A549 (cell line): ENCODE measurements around the gene MTF2. TPM values are rescaled to one million over a fixed set of nuclear protein-coding genes. Genes with fewer than 3 reads are reported as not detected.

Source experiments
- ATAC-seq, 2 experiments: fragments of 200-7000 bp in 1 of 2; fragments of >200 bp in 1 of 2; cut with Nextera tagmentation in 1 of 2; cut with Tn5 transposase in 1 of 2; 3 replicates each; pipeline versions ENCODE4 v1.8.0 to v1.9.1; 2018 to 2020; ENCODE audit warnings: mild to moderate bottlenecking in 1 of 2, moderate library complexity in 1 of 2
- CTCF ChIA-PET: fragments of 300-600 bp; sonication (Branson Sonifier 250); formaldehyde crosslinking; extraction: SDS; loops from one replicate; lab custom pipeline; 2021; ENCODE audit warnings: antibody characterized with exemption, inconsistent platforms; lab: Yijun Ruan, JAX
- POLR2A ChIA-PET: fragments of 350-600 bp; formaldehyde crosslinking; extraction: SDS; loops from one replicate; lab custom pipeline; 2021; ENCODE audit warnings: antibody characterized with exemption, inconsistent platforms; lab: Yijun Ruan, JAX
- DNase-seq, 2 experiments: peaks; one replicate each; pipeline versions ENCODE4 v3.0.0 to v3.0.0-alpha.2; 2011 to 2016; ENCODE audit warnings: low read depth in 1 of 2, low spot score in 1 of 2
- FAIRE-seq: peaks from 2 replicates; lab custom pipeline; 2011; peaks lifted over from hg19 to GRCh38; lab: Jason Lieb, UNC
- H3K27ac ChIP-seq, 2 experiments: fragments of >200 bp; sonication (Bioruptor Twin); formaldehyde crosslinking; 3 replicates each; pipeline ENCODE4 v1.5.1; 2016 to 2017
- H3K4me1 ChIP-seq: fragments of >200 bp; sonication (Bioruptor Twin); formaldehyde crosslinking; 3 replicates; pipeline ENCODE4 v1.6.1; 2016
- H3K4me2 ChIP-seq: fragments of >200 bp; sonication (Bioruptor Twin); formaldehyde crosslinking; 3 replicates; pipeline ENCODE4 v1.6.1; 2016
- H3K4me3 ChIP-seq: fragments of >200 bp; sonication (Bioruptor Twin); formaldehyde crosslinking; 3 replicates; pipeline ENCODE4 v1.5.1; 2016
- H3K9me3 ChIP-seq: fragments of >200 bp; sonication (Bioruptor Twin); formaldehyde crosslinking; 3 replicates; pipeline ENCODE4 v1.6.1; 2016
- BCL3 ChIP-seq: fragments of >200 bp; sonication (Bioruptor Twin); formaldehyde crosslinking; IDR thresholded peaks from 3 replicates; pipeline ENCODE4 v1.6.1; 2016
- CBX2 ChIP-seq: fragments of 200-600 bp; sonication (generic); IDR thresholded peaks from 2 replicates; pipeline ENCODE4 v1.6.1; 2016; ENCODE audit warnings: low read depth, mild to moderate bottlenecking, borderline replicate concordance
- CEBPB ChIP-seq, 2 experiments: fragments of >200 bp in 1 of 2; sonication (Bioruptor Twin) in 1 of 2; formaldehyde crosslinking in 1 of 2; IDR thresholded peaks; 2 replicates each; pipeline ENCODE4 v1.6.1; 2012 to 2016
- CHD2 ChIP-seq: fragments of 150-350 bp; IDR thresholded peaks from 2 replicates; pipeline ENCODE4 v1.6.1; 2014; ENCODE audit warnings: low read length; ENCODE audit not compliant: partially characterized antibody
- CTCF ChIP-seq: fragments of >200 bp; sonication (Bioruptor Twin); formaldehyde crosslinking; IDR thresholded peaks from 3 replicates; pipeline ENCODE4 v1.5.1; 2016
- E2F6 ChIP-seq: IDR thresholded peaks from 2 replicates; pipeline ENCODE4 v1.6.1; 2012; ENCODE audit warnings: low read depth, borderline replicate concordance
- EP300 ChIP-seq, 2 experiments: fragments of >200 bp; sonication (Bioruptor Twin); formaldehyde crosslinking; IDR thresholded peaks; 2 replicates in 1 of 2; 3 replicates in 1 of 2; pipeline ENCODE4 v1.6.1; 2016 to 2017
- ESRRA ChIP-seq: fragments of 150-350 bp; IDR thresholded peaks from 2 replicates; pipeline ENCODE4 v1.6.1; 2014; ENCODE audit warnings: mild to moderate bottlenecking, low read length, borderline replicate concordance
- HDAC2 ChIP-seq: fragments of 200-600 bp; sonication (generic); IDR thresholded peaks from 2 replicates; pipeline ENCODE4 v1.6.1; 2016
- KDM5A ChIP-seq: fragments of 200-600 bp; sonication (generic); IDR thresholded peaks from 2 replicates; pipeline ENCODE4 v1.6.1; 2016; ENCODE audit warnings: antibody characterized with exemption, mild to moderate bottlenecking
- NFE2L2 ChIP-seq: fragments of 150-350 bp; conservative IDR thresholded peaks from 2 replicates; pipeline ENCODE4 v1.6.1; 2014; ENCODE audit warnings: low read length
- NPAS2 ChIP-seq: fragments of 250-450 bp; sonication (Bioruptor Pico); IDR thresholded peaks from 2 replicates; pipeline ENCODE4 v1.8.0; 2022; ENCODE audit warnings: mild to moderate bottlenecking, moderate library complexity, borderline replicate concordance
- NR3C1 ChIP-seq: fragments of >200 bp; sonication (Bioruptor Twin); formaldehyde crosslinking; IDR thresholded peaks from 3 replicates; pipeline ENCODE4 v1.6.1; 2017
- RARB ChIP-seq: fragments of 250-450 bp; sonication (Bioruptor Pico); IDR thresholded peaks from 2 replicates; pipeline ENCODE4 v1.8.0; 2021; ENCODE audit warnings: mild to moderate bottlenecking, moderate library complexity
- RFX5 ChIP-seq: fragments of 450-650 bp; IDR thresholded peaks from 2 replicates; pipeline ENCODE4 v1.7.1; 2014; ENCODE audit warnings: antibody characterized with exemption, mild to moderate bottlenecking, moderate library complexity
- SMC3 ChIP-seq: fragments of >200 bp; sonication (Bioruptor Twin); formaldehyde crosslinking; IDR thresholded peaks from 3 replicates; pipeline ENCODE4 v1.6.1; 2018; ENCODE audit warnings: inconsistent platforms
- SREBF2 ChIP-seq: fragments of 450-650 bp; IDR thresholded peaks from 2 replicates; pipeline ENCODE4 v1.6.1; 2014; ENCODE audit warnings: mild to moderate bottlenecking, moderate library complexity
- TP53 ChIP-seq: fragments of 250-450 bp; sonication (Bioruptor Pico); IDR thresholded peaks from 2 replicates; pipeline ENCODE4 v1.5.0; 2021; ENCODE audit warnings: mild to moderate bottlenecking, moderate library complexity
- USF2 ChIP-seq: fragments of 450-650 bp; IDR thresholded peaks from 2 replicates; pipeline ENCODE4 v1.6.1; 2014; ENCODE audit warnings: antibody characterized with exemption
- ZFP36 ChIP-seq: fragments of 450-650 bp; IDR thresholded peaks from 2 replicates; pipeline ENCODE4 v1.6.1; 2014; ENCODE audit warnings: borderline replicate concordance; ENCODE audit not compliant: partially characterized antibody
- WGBS: methylation state at CpG from one replicate; pipeline ENCODE4 v1.1.6; 2017; ENCODE audit errors: missing lambda C conversion rate; 5-methylcytosine and 5-hydroxymethylcytosine counted together
- polyA plus RNA-seq, 4 experiments: library from polyadenylated mRNA; depleted of rRNA in 3 of 4; stranded (reverse); fragments of >200 nt; fragmentation: RNase III in 1 of 4; extraction: RNeasy Plus Mini Kit Qiagen cat#74134 plus additional on column Dnase treatment in 1 of 4; gene quantifications; 2 replicates in 3 of 4; 3 replicates in 1 of 4; pipeline ENCODE4 v1.2.3, GENCODE V29; 2011 to 2017
- TF ChIP-seq, protein P1 (sequence below): fragments of 150-350 bp; IDR thresholded peaks from 2 replicates; pipeline ENCODE4 v1.6.1; 2014; ENCODE audit warnings: low read depth, mild to moderate bottlenecking, low read length
- TF ChIP-seq, protein P2 (sequence below): IDR thresholded peaks from 2 replicates; pipeline ENCODE4 v1.6.1; 2012
- TF ChIP-seq, protein P3 (sequence below): fragments of 200-600 bp; sonication (generic); IDR thresholded peaks from 2 replicates; pipeline ENCODE4 v1.6.1; 2016; ENCODE audit warnings: antibody characterized with exemption, mild to moderate bottlenecking, moderate library complexity

Gene MTF2
- polyA plus RNA-seq, 2 of the 4 experiments (the other 2 are of a cell fraction) = 14.3 to 31.2 TPM

DNA sequence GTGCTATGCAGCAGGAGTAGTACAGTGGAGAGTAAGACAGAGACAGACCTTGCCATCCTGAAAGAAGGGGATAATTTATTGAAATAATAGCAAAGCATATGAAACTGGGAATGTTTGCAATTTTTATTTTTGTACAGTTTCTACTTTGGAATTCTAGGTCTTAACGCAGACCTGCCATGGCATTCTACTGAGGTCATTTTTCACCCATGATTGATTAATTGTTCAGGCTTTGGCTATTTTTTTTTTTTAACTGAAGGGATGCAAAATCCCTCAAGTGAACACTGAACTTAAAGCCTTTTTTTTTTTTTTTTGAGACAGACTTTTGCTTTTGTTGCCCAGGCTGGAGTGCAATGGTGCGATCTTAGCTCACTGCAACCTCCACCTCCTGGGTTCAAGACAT, 27.1 kb downstream of the MTF2 start:
- DNase-seq = no peak
- Histone ChIP-seq H3K4me3 (no peak overlapping the region), H3K4me2 (no peak overlapping the region), H3K4me1 (peaks cover 3% of the 10 kb centered on the region; the same call in 2 of the 3 replicates)
- CTCF ChIA-PET = interaction anchor here (0.7 kb wide), 1 partner anchor 86 kb away, joined by 4 read pairs; no protein-coding TSS in a partner anchor
- no peak for ATAC-seq
- WGBS = 86% methylated on average over 2 of the region's 2 CpGs
- no peak for TF ChIP-seq HDAC2
- TF ChIP-seq ZFP36 = no peak
- TF ChIP-seq CBX2 = no peak
- TF ChIP-seq CTCF = no peak
- TF ChIP-seq USF2 = no peak
- TF ChIP-seq E2F6 = no peak
- no peak for TF ChIP-seq RFX5
- no peak for TF ChIP-seq BCL3
- TF ChIP-seq, all 56 proteins: peak for 0
- H3K27ac ChIP-seq = no peak overlapping the region
- FAIRE-seq = no peak
- POLR2A ChIA-PET = no interaction called here
- peaks cover 14% of the 10 kb centered on the region; the same call in 2 of the 3 replicates for H3K9me3 ChIP-seq

- Histone ChIP-seq H3K4me1 (peaks cover 10% of the 10 kb centered on the region), H3K27ac (no peak overlapping the region), H3K4me3 (no peak overlapping the region), H3K9me3 (peaks cover 14% of the 10 kb centered on the region; the same call in 2 of the 3 replicates), H3K4me2 (no peak overlapping the region)
- ChIA-PET POLR2A (no interaction called here), CTCF (interaction anchor here (0.7 kb wide), 1 partner anchor 27 kb away, joined by 3 read pairs; no protein-coding TSS in a partner anchor)
- TF ChIP-seq EP300 (IDR thresholded peaks at IDR 0.05) = no peak
- TF ChIP-seq ESRRA = no peak
- TF ChIP-seq KDM5A = no peak
- TF ChIP-seq RARB (CRISPR knock-in tag) = no peak
- TF ChIP-seq, protein P1, sequence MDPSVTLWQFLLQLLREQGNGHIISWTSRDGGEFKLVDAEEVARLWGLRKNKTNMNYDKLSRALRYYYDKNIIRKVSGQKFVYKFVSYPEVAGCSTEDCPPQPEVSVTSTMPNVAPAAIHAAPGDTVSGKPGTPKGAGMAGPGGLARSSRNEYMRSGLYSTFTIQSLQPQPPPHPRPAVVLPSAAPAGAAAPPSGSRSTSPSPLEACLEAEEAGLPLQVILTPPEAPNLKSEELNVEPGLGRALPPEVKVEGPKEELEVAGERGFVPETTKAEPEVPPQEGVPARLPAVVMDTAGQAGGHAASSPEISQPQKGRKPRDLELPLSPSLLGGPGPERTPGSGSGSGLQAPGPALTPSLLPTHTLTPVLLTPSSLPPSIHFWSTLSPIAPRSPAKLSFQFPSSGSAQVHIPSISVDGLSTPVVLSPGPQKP = no peak
- TF ChIP-seq SREBF2 = no peak
- TF ChIP-seq NPAS2 (CRISPR knock-in tag) = no peak
- no peak for TF ChIP-seq SMC3
- TF ChIP-seq CEBPB (IDR thresholded peaks at IDR 0.05) = no peak
- no peak for TF ChIP-seq NFE2L2
- TF ChIP-seq NR3C1 = no peak
- TF ChIP-seq, protein P2, sequence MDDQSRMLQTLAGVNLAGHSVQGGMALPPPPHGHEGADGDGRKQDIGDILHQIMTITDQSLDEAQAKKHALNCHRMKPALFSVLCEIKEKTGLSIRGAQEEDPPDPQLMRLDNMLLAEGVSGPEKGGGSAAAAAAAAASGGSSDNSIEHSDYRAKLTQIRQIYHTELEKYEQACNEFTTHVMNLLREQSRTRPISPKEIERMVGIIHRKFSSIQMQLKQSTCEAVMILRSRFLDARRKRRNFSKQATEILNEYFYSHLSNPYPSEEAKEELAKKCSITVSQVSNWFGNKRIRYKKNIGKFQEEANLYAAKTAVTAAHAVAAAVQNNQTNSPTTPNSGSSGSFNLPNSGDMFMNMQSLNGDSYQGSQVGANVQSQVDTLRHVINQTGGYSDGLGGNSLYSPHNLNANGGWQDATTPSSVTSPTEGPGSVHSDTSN = no peak
- TF ChIP-seq CTCF = no peak
- no peak for TF ChIP-seq CHD2
- no peak for TF ChIP-seq ZFP36
- TF ChIP-seq, protein P3, sequence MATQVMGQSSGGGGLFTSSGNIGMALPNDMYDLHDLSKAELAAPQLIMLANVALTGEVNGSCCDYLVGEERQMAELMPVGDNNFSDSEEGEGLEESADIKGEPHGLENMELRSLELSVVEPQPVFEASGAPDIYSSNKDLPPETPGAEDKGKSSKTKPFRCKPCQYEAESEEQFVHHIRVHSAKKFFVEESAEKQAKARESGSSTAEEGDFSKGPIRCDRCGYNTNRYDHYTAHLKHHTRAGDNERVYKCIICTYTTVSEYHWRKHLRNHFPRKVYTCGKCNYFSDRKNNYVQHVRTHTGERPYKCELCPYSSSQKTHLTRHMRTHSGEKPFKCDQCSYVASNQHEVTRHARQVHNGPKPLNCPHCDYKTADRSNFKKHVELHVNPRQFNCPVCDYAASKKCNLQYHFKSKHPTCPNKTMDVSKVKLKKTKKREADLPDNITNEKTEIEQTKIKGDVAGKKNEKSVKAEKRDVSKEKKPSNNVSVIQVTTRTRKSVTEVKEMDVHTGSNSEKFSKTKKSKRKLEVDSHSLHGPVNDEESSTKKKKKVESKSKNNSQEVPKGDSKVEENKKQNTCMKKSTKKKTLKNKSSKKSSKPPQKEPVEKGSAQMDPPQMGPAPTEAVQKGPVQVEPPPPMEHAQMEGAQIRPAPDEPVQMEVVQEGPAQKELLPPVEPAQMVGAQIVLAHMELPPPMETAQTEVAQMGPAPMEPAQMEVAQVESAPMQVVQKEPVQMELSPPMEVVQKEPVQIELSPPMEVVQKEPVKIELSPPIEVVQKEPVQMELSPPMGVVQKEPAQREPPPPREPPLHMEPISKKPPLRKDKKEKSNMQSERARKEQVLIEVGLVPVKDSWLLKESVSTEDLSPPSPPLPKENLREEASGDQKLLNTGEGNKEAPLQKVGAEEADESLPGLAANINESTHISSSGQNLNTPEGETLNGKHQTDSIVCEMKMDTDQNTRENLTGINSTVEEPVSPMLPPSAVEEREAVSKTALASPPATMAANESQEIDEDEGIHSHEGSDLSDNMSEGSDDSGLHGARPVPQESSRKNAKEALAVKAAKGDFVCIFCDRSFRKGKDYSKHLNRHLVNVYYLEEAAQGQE = no peak
- TF ChIP-seq TP53 (CRISPR knock-in tag) = no peak
- WGBS = 89% methylated on average over 4 of the region's 4 CpGs
- ATAC-seq (no peak), DNase-seq (no peak), FAIRE-seq (no peak)
Observed at GRCh38 chr1:93107395-93107794, 28.3 kb downstream of the MTF2 start.
